NB4 (cell line): Measurements from ENCODE around the gene SMYD3.

Source experiments
- DNase-seq: peaks from one replicate; pipeline ENCODE4 v3.0.0; 2010; ENCODE audit warnings: low read depth
- H3K4me3 ChIP-seq: one replicate; pipeline ENCODE4 v1.5.1; 2011; ENCODE audit warnings: mild to moderate bottlenecking, low read depth, low read length, moderate library complexity
- CTCF ChIP-seq: IDR thresholded peaks from one replicate; pipeline ENCODE4 v1.5.1; 2012; ENCODE audit warnings: low read depth, low read length
- MAX ChIP-seq: IDR thresholded peaks from 2 replicates; pipeline ENCODE4 v1.6.1; 2011; ENCODE audit warnings: low read depth, low read length
- MYC ChIP-seq: IDR thresholded peaks from 2 replicates; pipeline ENCODE4 v1.6.1; 2011; ENCODE audit warnings: low read depth, low read length
- POLR2A ChIP-seq: IDR thresholded peaks from 2 replicates; pipeline ENCODE4 v1.6.1; 2011; ENCODE audit warnings: mild to moderate bottlenecking; ENCODE audit not compliant: insufficient read length; ENCODE audit errors: extremely low read depth

Gene SMYD3

DNA sequence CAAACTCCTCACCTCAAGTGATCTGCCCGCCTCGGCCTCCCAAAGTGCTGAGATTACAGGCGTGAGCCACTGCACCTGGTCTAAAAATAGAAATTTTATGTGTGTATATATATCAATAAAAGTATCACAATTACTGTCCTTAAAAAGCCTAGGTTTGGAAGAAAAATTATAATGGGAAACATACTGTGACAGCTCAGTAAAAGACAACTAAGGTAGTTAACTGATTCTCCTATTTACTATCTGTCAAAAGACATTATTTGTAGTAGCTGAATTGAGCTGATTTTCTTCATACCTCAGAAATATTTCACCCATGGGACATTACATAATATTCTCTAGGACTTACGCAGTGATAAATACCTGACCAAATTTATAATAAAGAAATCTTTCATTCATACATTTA is 122.5 kb downstream of the SMYD3 start:
- no peak overlapping the region for H3K4me3 ChIP-seq
- no peak for DNase-seq
- TF ChIP-seq CTCF (no peak), MAX (no peak), POLR2A (no peak), MYC (no peak)

- DNase-seq: no peak
- no peak overlapping the region for H3K4me3 ChIP-seq
- TF ChIP-seq CTCF (no peak), MYC (no peak), MAX (no peak)
Observed at GRCh38 chr1:246383791-246384190, 123.3 kb downstream of the SMYD3 start.

GRCh38 chr1:246383239-246383589 is 123.9 kb downstream of the SMYD3 start:
- DNase-seq: no peak
- TF ChIP-seq MAX: no peak
- TF ChIP-seq CTCF: no peak
- TF ChIP-seq MYC: no peak
- no peak for TF ChIP-seq POLR2A
- no peak overlapping the region for H3K4me3 ChIP-seq

DNA sequence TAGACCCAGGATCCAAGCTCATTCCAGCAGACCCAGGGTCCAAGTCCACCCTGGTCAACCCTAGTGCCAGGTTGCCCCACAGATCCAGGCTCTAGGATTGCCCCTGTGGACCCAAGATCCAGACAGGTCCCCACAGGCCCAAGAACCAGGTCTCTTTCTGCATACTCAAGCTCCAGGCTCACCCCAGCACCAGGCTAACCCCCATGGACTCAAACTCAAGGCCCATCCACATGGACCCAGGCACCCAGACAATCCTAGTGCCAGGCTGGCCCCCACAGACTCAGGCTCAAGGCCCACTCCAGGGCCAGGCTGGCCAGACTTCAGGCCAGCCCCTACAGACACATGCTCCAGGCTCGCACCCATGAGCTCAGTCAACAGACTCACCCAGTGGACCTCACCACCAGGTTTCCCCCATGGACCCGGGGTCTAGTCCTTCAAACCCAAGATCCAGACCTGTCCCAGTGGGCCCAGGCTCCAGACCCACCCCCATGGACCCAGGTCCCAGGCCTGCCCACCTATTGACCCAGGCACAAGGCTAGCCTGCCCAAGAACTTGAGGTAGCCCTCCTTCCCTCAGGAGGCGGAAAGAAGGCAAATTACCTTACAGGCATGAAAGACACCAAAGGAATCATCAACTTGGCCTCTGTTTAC is 124.4 kb downstream of the SMYD3 start:
- TF ChIP-seq MYC: no peak
- TF ChIP-seq POLR2A: no peak
- TF ChIP-seq MAX: no peak
- no peak for TF ChIP-seq CTCF
- no peak for DNase-seq
- H3K4me3 ChIP-seq: no peak overlapping the region

- DNase-seq: no peak
- TF ChIP-seq MYC: no peak
- no peak for TF ChIP-seq CTCF
- TF ChIP-seq MAX: no peak
- TF ChIP-seq POLR2A: no peak
- no peak overlapping the region for H3K4me3 ChIP-seq
Observed at GRCh38 chr1:246381452-246381851, 125.6 kb downstream of the SMYD3 start.
